ENCODE measurements around the gene TXK.

- TF ChIP-seq CTCF (IDR thresholded peaks at IDR 0.05; ENCODE audit: insufficient read depth, low read length, poor library complexity, severe bottlenecking): no peak
- no peak for TF ChIP-seq EZH2phosphoT487 (conservative IDR thresholded peaks at IDR 0.05; ENCODE audit: low read length)
Measured at GRCh38 chr4:48116582-48116981, 17.5 kb downstream of the TXK start.
